Measurements from ENCODE around the gene AARS1.
"Not testable (repeated sequence)": the region's sequence is repeated elsewhere in the genome, so short reads cannot be mapped to it uniquely, and the experiment has no call there.

The AARS1 gene

DNA sequence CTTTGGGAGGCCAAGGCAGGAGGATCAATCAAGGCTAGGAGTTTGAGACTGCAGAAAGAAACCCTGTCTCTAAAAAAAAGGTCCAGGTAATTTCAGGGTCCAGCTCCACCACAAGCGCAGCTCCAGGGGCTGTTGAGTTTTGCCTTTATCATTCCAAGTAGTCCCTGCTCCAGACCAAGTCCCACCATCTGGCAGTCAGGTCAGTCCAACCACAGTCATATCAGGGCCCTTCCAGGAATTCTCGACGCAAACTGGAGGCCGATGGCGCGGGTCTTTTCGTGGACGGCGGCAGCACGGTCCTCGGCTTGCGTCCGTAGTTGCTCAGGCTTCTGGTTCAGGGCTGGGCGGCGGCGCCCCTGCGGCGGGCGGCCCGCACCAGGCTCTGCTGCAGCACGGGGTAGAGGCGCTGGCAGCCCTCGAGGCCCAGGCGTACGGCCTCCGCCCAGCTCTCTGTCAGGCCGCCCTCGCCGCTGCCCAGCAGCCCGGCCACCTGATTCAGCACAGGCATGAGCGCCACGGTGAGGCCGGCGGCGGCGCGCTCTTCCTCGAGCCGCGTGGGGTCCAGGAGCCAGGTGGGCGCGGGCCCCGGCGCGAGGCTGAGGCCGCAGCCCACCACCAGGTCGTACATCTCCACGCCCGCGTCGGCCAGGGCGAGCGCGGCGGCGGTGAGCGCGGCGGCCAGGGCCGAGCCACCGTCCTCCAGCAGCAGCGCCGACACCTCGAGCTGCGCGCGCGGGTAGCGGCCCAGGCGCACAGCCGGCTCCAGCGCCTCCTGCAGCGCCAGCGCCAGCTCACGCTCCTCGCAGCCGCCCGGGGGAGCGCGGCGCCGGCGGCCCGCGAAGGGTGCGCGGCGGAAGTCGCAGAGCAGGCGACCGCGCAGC, 38.3 kb downstream of the AARS1 start:
- DNase-seq (ENCODE audit: low read depth), result peak; percentile 36
- TF ChIP-seq, protein P1, sequence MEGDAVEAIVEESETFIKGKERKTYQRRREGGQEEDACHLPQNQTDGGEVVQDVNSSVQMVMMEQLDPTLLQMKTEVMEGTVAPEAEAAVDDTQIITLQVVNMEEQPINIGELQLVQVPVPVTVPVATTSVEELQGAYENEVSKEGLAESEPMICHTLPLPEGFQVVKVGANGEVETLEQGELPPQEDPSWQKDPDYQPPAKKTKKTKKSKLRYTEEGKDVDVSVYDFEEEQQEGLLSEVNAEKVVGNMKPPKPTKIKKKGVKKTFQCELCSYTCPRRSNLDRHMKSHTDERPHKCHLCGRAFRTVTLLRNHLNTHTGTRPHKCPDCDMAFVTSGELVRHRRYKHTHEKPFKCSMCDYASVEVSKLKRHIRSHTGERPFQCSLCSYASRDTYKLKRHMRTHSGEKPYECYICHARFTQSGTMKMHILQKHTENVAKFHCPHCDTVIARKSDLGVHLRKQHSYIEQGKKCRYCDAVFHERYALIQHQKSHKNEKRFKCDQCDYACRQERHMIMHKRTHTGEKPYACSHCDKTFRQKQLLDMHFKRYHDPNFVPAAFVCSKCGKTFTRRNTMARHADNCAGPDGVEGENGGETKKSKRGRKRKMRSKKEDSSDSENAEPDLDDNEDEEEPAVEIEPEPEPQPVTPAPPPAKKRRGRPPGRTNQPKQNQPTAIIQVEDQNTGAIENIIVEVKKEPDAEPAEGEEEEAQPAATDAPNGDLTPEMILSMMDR (conservative IDR thresholded peaks at IDR 0.05; ENCODE audit: control insufficient read depth, insufficient read depth, low read depth, low read length), result no peak
- peak overlapping the region; percentile 59 for H3K4me3 ChIP-seq (ENCODE audit: control insufficient read depth, low read depth, low read length)

DNA sequence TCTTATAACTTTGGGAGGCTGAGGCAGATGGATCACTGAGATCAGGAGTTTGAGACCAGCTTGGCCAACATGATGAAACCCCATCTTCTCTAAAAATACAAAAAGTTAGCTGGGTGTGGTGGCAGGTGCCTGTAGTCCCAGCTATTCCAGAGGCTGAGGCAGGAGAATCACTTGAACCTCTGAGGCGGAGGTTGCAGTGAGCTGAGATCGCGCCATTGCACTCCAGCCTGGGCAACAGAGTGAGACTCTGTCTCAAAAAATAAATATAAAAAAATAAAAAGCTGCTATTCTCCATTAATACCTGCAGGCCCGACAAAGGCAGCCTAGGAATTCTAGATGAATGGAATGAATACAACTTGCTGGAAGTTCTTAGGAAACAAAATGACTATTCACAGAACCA, 39.6 kb downstream of the AARS1 start:
- peak overlapping the region; percentile 34 for H3K4me3 ChIP-seq (ENCODE audit: control insufficient read depth, low read depth, low read length)
- DNase-seq (ENCODE audit: low read depth), result not testable (repeated sequence)

DNA sequence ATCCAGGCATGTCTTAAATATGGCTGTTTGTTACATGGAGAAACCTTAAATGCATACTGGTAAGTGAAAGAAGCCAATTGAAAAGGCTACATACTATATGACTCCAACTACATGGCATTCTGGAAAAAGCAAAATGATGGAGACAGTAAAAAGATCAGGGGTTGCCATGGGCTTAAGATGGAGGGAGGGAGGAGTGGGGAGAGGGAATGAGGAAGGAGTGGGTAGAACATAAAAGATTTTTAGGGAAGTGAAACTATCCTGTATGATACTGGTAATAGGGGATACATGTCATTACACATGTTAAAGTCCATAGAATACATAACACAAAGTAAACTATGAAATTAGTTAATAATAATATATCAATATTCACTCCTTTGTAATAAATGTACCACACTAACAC, 50.5 kb downstream of the AARS1 start:
- DNase-seq (ENCODE audit: low read depth); H3K4me3 ChIP-seq (ENCODE audit: control insufficient read depth, low read depth, low read length): not testable (repeated sequence)

DNA sequence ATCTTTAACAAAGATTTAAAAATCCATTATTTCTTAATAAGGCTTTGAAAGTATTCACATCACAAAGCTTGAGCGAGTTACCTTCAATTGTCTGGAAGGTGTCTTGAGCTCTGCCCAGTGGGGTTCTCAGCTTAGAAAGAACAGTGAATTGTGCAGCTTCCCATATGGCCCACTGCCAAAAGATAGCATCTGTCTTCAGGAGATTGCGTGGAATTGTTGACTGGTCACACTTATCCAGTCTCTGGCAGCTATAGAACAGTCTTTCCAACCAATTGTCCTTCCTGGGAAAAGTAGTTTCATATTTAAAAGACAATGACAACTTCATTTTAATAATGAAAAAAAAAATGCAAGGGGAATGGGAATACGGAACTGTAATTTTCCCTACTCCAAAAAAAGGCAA, 57.5 kb downstream of the AARS1 start:
- DNase-seq (ENCODE audit: low read depth); H3K4me3 ChIP-seq (ENCODE audit: control insufficient read depth, low read depth, low read length): not testable (repeated sequence)

DNA sequence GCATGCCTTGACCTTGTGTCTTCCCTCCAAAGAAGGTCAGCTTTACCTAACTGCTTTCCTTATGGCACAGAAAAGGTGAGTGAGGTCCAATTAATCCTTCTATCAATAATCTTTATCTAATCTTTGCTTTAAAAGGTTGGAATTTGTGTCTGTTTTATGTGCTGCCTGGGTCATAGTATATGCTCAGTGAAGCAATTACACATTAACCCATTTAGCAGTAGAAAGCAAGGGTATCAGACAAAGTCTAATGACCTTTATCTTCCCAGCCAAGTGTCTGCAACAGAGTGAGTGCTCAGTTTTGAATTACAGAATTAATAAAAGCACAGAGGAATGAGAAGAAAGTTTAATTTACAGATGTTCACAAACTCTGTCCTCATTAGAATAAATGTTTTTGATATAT, 63.3 kb downstream of the AARS1 start:
- DNase-seq (ENCODE audit: low read depth); H3K4me3 ChIP-seq (ENCODE audit: control insufficient read depth, low read depth, low read length): not testable (repeated sequence)

DNA sequence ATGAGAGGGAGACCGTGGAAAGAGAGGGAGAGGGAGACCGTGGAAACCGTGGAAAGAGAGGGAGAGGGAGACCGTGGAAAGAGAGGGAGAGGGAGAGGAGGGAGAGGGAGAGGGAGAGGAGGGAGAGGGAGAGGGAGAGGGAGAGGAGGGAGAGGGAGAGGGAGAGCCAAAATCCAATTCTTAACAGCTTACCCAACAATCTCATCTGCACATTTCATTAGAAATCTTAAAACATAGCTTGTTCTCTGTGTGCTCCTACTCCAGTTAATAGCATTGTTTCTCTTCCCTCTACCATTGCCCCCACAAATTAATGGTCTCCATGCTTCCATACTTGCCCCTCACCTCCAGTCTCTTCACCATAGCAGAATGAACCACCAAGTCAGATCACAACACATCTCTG, 63.9 kb downstream of the AARS1 start:
- not testable (repeated sequence) for H3K4me3 ChIP-seq (ENCODE audit: control insufficient read depth, low read depth, low read length); DNase-seq (ENCODE audit: low read depth)

DNA sequence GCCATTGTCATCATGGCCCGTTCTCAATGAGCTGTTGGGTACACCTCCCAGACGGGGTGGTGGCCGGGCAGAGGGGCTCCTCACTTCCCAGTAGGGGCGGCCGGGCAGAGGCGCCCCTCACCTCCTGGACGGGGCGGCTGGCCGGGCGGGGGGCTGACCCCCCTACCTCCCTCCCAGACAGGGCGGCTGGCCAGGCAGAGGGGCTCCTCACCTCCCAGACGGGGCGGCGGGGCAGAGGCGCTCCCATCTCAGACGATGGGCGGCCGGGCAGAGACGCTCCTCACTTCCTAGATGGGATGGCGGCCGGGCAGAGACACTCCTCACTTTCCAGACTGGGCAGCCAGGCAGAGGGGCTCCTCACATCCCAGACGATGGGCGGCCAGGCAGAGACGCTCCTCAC, 64.7 kb downstream of the AARS1 start:
- DNase-seq (ENCODE audit: low read depth); H3K4me3 ChIP-seq (ENCODE audit: control insufficient read depth, low read depth, low read length): not testable (repeated sequence)

DNA sequence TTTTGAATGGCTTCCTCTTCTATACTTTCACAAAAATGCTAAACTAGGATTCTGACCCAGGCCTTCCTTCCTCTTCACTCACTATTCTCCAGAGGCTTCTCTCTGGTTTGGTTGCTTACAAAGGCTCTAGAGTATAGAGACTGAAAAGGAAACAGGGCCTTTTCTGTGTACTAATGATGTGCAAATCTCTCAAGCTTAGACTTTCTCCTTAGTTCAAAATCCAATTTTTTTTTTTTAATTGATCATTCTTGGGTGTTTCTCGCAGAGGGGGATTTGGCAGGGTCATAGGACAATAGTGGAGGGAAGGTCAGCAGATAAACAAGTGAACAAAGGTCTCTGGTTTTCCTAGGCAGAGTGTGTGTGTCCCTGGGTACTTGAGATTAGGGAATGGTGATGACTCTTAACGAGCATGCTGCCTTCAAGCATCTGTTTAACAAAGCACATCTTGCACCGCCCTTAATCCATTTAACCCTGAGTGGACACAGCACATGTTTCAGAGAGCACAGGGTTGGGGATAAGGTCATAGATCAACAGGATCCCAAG, 65.3 kb downstream of the AARS1 start:
- H3K4me3 ChIP-seq (ENCODE audit: control insufficient read depth, low read depth, low read length); DNase-seq (ENCODE audit: low read depth): not testable (repeated sequence)

DNA sequence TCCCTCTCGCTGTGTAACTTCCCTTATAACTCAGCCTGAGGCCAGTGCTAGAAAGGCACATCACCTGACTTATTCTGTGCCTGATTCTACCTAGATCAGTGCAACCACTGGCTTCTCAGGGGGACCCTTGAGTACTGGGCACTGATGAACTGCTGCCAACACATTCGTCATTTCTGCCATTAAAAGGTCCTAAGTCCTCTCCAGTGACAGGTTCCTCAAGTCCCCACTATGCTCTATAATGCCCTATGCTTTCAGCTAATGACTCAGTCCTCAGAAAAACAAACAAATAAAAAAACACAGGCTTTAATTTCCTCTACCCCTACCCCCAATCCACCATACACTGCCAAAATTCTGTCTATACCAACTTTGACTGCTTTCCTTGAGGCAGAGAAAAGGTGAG, 66.1 kb downstream of the AARS1 start:
- H3K4me3 ChIP-seq (ENCODE audit: control insufficient read depth, low read depth, low read length); DNase-seq (ENCODE audit: low read depth): not testable (repeated sequence)

DNA sequence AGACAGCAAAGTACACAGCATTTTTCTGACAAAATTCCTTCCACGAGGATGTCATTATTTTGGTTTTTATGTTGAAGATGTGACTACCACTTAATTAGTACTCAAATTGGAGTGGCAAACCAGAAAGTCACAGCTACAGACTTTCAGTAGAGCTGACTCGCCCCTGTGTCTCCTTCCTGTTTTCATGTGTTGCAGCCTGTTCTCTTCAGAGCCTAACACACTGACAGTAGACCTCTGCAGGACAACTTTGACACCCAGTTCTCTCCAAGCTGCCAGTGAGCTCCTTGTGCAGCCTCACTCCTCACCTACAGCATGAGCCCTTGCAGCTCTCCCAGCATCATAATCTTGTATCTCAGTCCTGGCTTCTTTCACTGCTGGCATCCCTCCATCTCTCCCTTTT, 66.7 kb downstream of the AARS1 start:
- H3K4me3 ChIP-seq (ENCODE audit: control insufficient read depth, low read depth, low read length); DNase-seq (ENCODE audit: low read depth): not testable (repeated sequence)

DNA sequence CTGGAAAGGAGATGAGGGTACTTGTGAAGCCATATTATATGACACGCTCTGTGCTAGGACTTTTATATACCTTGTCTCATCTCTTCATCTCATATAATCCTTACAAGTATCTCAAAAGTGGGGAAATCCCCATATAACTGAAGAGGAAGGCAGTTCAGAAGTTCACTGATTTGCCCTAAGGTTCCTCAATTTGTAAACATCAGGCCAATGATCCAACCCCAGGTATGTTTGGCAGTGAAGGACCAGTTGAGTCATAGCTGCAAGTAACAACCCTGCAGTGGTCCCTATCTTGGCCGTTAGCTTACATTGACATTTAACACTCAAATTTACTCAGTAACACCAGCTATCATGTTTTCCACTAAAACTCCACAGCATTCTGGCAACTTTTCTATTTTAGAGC, 70.7 kb downstream of the AARS1 start:
- H3K4me3 ChIP-seq (ENCODE audit: control insufficient read depth, low read depth, low read length); DNase-seq (ENCODE audit: low read depth): not testable (repeated sequence)

DNA sequence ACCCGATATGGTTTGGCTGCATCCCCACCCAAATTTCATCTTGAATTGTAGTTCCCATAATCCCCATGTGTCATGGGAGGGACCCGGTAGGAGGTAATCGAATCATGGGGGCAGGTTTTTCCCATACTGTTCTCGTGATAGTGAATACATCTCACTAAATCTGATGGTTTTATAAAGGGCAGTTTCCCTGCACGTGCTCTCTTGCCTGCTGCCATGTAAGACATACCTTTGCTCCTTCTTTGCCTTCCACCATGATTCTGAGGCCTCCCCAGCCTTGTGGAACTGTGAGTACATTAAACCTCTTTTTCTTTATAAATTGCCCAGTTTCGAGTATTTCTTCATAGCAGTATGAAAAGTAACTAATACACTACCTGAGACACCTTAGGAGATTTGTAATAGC, 82.9 kb downstream of the AARS1 start:
- DNase-seq (ENCODE audit: low read depth); H3K4me3 ChIP-seq (ENCODE audit: control insufficient read depth, low read depth, low read length): not testable (repeated sequence)

DNA sequence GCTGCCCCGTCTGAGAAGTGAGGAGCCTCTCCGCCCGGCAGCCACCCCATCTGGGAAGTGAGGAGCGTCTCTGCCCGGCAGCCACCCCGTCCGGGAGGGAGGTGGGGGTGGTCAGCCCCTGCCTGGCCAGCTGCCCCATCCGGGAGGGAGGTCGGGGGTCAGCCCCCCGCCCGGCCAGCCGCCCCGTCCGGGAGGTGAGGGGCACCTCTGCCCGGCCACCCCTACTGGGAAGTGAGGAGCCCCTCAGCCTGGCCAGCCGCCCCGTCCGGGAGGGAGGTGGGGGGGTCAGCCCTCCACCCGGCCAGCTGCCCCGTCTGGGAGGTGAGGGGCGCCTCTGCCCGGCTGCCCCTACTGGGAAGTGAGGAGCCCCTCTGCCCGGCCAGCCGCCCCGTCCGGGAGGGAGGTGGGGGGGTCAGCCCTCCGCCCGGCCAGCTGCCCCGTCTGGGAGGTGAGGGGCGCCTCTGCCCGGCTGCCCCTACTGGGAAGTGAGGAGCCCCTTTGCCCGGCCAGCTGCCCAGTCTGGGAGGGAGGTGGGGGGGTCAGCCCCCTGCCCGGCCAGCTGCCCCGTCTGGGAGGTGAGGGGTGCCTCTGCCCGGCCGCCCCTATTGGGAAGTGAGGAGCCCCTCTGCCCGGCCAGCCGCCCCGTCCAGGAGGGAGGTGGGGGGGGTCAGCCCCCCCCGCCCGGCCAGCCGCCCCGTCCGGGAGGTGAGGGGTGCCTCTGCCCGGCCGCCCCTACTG, 84.5 kb downstream of the AARS1 start:
- H3K4me3 ChIP-seq (ENCODE audit: control insufficient read depth, low read depth, low read length); DNase-seq (ENCODE audit: low read depth): not testable (repeated sequence)

DNA sequence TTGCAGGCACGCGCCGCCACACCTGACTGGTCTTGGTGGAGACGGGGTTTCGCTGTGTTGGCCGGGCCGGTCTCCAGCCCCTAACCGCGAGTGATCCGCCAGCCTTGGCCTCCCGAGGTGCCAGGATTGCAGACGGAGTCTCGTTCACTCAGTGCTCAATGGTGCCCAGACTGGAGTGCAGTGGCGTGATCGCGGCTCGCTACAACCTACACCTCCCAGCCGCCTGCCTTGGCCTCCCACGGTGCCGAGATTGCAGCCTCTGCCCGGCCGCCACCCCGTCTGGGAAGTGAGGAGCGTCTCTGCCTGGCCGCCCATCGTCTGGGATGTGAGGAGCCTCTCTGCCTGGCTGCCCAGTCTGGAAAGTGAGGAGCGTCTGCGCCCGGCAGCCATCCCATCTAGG, 85.3 kb downstream of the AARS1 start:
- not testable (repeated sequence) for H3K4me3 ChIP-seq (ENCODE audit: control insufficient read depth, low read depth, low read length); DNase-seq (ENCODE audit: low read depth)

DNA sequence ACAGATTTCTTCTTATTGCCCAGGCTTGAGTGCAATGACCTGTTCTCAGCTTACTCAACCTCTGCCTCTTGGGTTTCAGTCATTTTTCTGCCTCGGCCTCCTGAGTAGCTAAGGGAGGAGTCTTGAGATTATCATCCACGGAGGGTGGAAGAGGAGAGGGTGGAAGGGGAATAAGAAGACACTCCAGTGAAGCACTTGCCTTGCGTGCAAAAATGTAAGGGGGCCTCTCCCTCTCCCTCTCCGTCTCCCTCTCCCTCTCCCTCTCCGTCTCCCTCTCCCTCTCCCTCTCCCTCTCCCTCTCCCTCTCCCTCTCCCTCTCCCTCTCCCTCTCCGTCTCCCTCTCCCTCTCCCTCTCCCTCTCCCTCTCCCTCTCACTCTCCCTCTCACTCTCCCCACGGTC, 85.8 kb downstream of the AARS1 start:
- DNase-seq (ENCODE audit: low read depth); H3K4me3 ChIP-seq (ENCODE audit: control insufficient read depth, low read depth, low read length): not testable (repeated sequence)
